GM23338 (cell line): ENCODE data around the gene ZNF334. TPM values are rescaled to one million over a fixed set of nuclear protein-coding genes. Genes with fewer than 3 reads are reported as not detected.

Source experiments
- ATAC-seq: fragments of 200-7000 bp; cut with Tn5 transposase; 3 replicates; pipeline ENCODE4 v1.9.1; 2020
- DNase-seq: peaks from one replicate; pipeline ENCODE4 v3.0.0-alpha.2; 2015; ENCODE audit warnings: low spot score
- H2AFZ ChIP-seq: fragments of 200-600 bp; sonication (generic); 2 replicates; pipeline ENCODE4 v1.8.0; 2016; ENCODE audit warnings: antibody characterized with exemption, mild to moderate bottlenecking, moderate library complexity
- H3F3A ChIP-seq: fragments of 200-600 bp; sonication (generic); replicated peaks from 2 replicates; pipeline ENCODE4 v1.8.0; 2017; ENCODE audit warnings: antibody characterized with exemption, mixed run types, low read depth
- H3K27ac ChIP-seq: fragments of 200-600 bp; sonication (generic); 2 replicates; pipeline ENCODE4 v1.6.1; 2016; ENCODE audit warnings: low read depth
- H3K27me3 ChIP-seq: fragments of 200-600 bp; sonication (generic); 2 replicates; pipeline ENCODE4 v1.8.0; 2016; ENCODE audit warnings: mild to moderate bottlenecking, mixed run types, moderate library complexity; ENCODE audit not compliant: insufficient read depth
- H3K36me3 ChIP-seq: fragments of 200-600 bp; sonication (generic); 2 replicates; pipeline ENCODE4 v1.8.0; 2016; ENCODE audit warnings: mild to moderate bottlenecking; ENCODE audit not compliant: insufficient read depth
- H3K4me1 ChIP-seq: fragments of 200-600 bp; sonication (generic); 2 replicates; pipeline ENCODE4 v1.8.0; 2016; ENCODE audit warnings: mild to moderate bottlenecking, moderate library complexity; ENCODE audit not compliant: insufficient read depth
- H3K4me2 ChIP-seq: fragments of 200-600 bp; sonication (generic); 2 replicates; pipeline ENCODE4 v1.7.1; 2017; ENCODE audit warnings: mixed run types
- H3K4me3 ChIP-seq: fragments of 200-600 bp; sonication (generic); 2 replicates; pipeline ENCODE4 v1.6.1; 2016; ENCODE audit warnings: mixed run types
- H3K79me2 ChIP-seq: fragments of 200-600 bp; sonication (generic); replicated peaks from 2 replicates; pipeline ENCODE4 v1.8.0; 2017; ENCODE audit warnings: mild to moderate bottlenecking; ENCODE audit not compliant: insufficient read depth
- H3K9me2 ChIP-seq: fragments of 200-600 bp; sonication (generic); 2 replicates; pipeline ENCODE4 v1.8.0; 2017; ENCODE audit not compliant: insufficient read depth
- H4K20me1 ChIP-seq: fragments of 200-600 bp; sonication (generic); replicated peaks from 2 replicates; pipeline ENCODE4 v1.8.0; 2017; ENCODE audit warnings: mild to moderate bottlenecking; ENCODE audit not compliant: insufficient read depth
- H3K27ac Mint-ChIP-seq: 2 replicates; pipeline ENCODE4 v1.8.0; 2020; ENCODE audit warnings: inconsistent platforms, mild to moderate bottlenecking, moderate library complexity, mixed read lengths
- H3K27me3 Mint-ChIP-seq: 3 replicates; pipeline ENCODE4 v1.8.0; 2022; ENCODE audit warnings: low read depth, mild to moderate bottlenecking, moderate library complexity, mixed read lengths, inconsistent platforms; ENCODE audit not compliant: insufficient read depth, poor library complexity
- H3K36me3 Mint-ChIP-seq: 3 replicates; pipeline ENCODE4 v1.8.0; 2021; ENCODE audit warnings: low read depth, mild to moderate bottlenecking, inconsistent platforms, moderate library complexity, mixed read lengths
- H3K4me1 Mint-ChIP-seq: 3 replicates; pipeline ENCODE4 v1.8.0; 2020; ENCODE audit warnings: mild to moderate bottlenecking, inconsistent platforms, mixed read lengths
- H3K4me3 Mint-ChIP-seq: 3 replicates; pipeline ENCODE4 v1.8.0; 2021; ENCODE audit warnings: moderate library complexity, mild to moderate bottlenecking, inconsistent platforms, mixed read lengths
- H3K9me3 Mint-ChIP-seq: 3 replicates; pipeline ENCODE4 v1.8.0; 2020; ENCODE audit warnings: moderate library complexity, mild to moderate bottlenecking, inconsistent platforms, mixed read lengths
- EZH2 ChIP-seq: fragments of 200-600 bp; sonication (generic); IDR thresholded peaks from one replicate; pipeline ENCODE4 v1.8.0; 2017; ENCODE audit warnings: antibody characterized with exemption, mild to moderate bottlenecking, low read depth; ENCODE audit not compliant: unreplicated experiment
- ZNF331 ChIP-seq: fragments of 250-450 bp; sonication (Bioruptor Pico); IDR thresholded peaks from 2 replicates; pipeline ENCODE4 v1.5.0; 2020; ENCODE audit warnings: low read depth, mild to moderate bottlenecking, moderate library complexity
- ZNF462 ChIP-seq: fragments of 250-450 bp; sonication (Bioruptor Pico); IDR thresholded peaks from 2 replicates; pipeline ENCODE4 v1.5.0; 2020; ENCODE audit warnings: mild to moderate bottlenecking, moderate library complexity
- polyA plus RNA-seq: library from polyadenylated mRNA; unstranded; fragments of >200 nt; fragmentation: Nextera tagmentation; extraction: Ambion mirVana; gene quantifications from 2 replicates; pipeline ENCODE4 v1.2.1, GENCODE V29; 2016
- total RNA-seq: library from RNA; depleted of rRNA; stranded (reverse); fragments of >200 nt; shearing (Covaris generic); gene quantifications from 2 replicates; pipeline ENCODE4 v1.2.3, GENCODE V29; 2014
- TF ChIP-seq, protein P1 (sequence below): IDR thresholded peaks from one replicate; pipeline ENCODE4 v1.6.1; 2018; ENCODE audit warnings: antibody characterized with exemption; ENCODE audit not compliant: unreplicated experiment
- TF ChIP-seq, protein P2 (sequence below): IDR thresholded peaks from 2 replicates; pipeline ENCODE4 v1.6.1; 2016; ENCODE audit warnings: antibody characterized with exemption
- TF ChIP-seq, protein P3 (sequence below), 2 experiments: fragments of 200-600 bp in 1 of 2; sonication (generic) in 1 of 2; conservative IDR thresholded peaks; 2 replicates each; pipeline versions ENCODE4 v1.5.1 to v1.6.1; 2016 to 2017; ENCODE audit warnings: antibody characterized with exemption in 2 of 2, low read depth in 2 of 2, mild to moderate bottlenecking in 2 of 2, moderate library complexity in 1 of 2

Gene ZNF334
- total and polyA plus RNA-seq, 2 experiments from 2014 or later = 12.4 to 19.1 TPM

- no peak for TF ChIP-seq ZNF462 (CRISPR knock-in tag)
- TF ChIP-seq, protein P1, sequence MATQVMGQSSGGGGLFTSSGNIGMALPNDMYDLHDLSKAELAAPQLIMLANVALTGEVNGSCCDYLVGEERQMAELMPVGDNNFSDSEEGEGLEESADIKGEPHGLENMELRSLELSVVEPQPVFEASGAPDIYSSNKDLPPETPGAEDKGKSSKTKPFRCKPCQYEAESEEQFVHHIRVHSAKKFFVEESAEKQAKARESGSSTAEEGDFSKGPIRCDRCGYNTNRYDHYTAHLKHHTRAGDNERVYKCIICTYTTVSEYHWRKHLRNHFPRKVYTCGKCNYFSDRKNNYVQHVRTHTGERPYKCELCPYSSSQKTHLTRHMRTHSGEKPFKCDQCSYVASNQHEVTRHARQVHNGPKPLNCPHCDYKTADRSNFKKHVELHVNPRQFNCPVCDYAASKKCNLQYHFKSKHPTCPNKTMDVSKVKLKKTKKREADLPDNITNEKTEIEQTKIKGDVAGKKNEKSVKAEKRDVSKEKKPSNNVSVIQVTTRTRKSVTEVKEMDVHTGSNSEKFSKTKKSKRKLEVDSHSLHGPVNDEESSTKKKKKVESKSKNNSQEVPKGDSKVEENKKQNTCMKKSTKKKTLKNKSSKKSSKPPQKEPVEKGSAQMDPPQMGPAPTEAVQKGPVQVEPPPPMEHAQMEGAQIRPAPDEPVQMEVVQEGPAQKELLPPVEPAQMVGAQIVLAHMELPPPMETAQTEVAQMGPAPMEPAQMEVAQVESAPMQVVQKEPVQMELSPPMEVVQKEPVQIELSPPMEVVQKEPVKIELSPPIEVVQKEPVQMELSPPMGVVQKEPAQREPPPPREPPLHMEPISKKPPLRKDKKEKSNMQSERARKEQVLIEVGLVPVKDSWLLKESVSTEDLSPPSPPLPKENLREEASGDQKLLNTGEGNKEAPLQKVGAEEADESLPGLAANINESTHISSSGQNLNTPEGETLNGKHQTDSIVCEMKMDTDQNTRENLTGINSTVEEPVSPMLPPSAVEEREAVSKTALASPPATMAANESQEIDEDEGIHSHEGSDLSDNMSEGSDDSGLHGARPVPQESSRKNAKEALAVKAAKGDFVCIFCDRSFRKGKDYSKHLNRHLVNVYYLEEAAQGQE = no peak
- TF ChIP-seq EZH2 = no peak
Observed at GRCh38 chr20:46541229-46541935, 28.0 kb upstream of the ZNF334 start (continued).

GRCh38 chr20:46539113-46539512, 25.8 kb upstream of the ZNF334 start:
- TF ChIP-seq, protein P2, sequence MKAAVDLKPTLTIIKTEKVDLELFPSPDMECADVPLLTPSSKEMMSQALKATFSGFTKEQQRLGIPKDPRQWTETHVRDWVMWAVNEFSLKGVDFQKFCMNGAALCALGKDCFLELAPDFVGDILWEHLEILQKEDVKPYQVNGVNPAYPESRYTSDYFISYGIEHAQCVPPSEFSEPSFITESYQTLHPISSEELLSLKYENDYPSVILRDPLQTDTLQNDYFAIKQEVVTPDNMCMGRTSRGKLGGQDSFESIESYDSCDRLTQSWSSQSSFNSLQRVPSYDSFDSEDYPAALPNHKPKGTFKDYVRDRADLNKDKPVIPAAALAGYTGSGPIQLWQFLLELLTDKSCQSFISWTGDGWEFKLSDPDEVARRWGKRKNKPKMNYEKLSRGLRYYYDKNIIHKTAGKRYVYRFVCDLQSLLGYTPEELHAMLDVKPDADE = no peak
- no peak for TF ChIP-seq ZNF331 (CRISPR knock-in tag)
- TF ChIP-seq, protein P3, sequence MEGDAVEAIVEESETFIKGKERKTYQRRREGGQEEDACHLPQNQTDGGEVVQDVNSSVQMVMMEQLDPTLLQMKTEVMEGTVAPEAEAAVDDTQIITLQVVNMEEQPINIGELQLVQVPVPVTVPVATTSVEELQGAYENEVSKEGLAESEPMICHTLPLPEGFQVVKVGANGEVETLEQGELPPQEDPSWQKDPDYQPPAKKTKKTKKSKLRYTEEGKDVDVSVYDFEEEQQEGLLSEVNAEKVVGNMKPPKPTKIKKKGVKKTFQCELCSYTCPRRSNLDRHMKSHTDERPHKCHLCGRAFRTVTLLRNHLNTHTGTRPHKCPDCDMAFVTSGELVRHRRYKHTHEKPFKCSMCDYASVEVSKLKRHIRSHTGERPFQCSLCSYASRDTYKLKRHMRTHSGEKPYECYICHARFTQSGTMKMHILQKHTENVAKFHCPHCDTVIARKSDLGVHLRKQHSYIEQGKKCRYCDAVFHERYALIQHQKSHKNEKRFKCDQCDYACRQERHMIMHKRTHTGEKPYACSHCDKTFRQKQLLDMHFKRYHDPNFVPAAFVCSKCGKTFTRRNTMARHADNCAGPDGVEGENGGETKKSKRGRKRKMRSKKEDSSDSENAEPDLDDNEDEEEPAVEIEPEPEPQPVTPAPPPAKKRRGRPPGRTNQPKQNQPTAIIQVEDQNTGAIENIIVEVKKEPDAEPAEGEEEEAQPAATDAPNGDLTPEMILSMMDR (conservative IDR thresholded peaks at IDR 0.05; ENCODE audit: low read depth in 2 of 2) = peak; percentile 17 to 59; a peak in 3 of 4 replicates
- TF ChIP-seq, protein P1 = no peak
- Histone ChIP-seq H3K79me2 (no peaks in the 10 kb centered on the region), H3K4me2 (no peak overlapping the region), H4K20me1 (no peaks in the 10 kb centered on the region), H3K36me3 (no peaks in the 10 kb centered on the region), H2AFZ (no peak overlapping the region; the same call in 1 of the 2 replicates), H3K27me3 (no peaks in the 10 kb centered on the region), H3F3A (no peaks in the 10 kb centered on the region), H3K9me2 (peaks cover 11% of the 10 kb centered on the region; the same call in 1 of the 2 replicates), H3K4me3 (no peak overlapping the region), H3K27ac (no peak overlapping the region), H3K4me1 (no peaks in the 10 kb centered on the region)
- no peaks in the 10 kb centered on the region; the same call in 2 of the 3 replicates for H3K36me3 Mint-ChIP-seq
- H3K9me3 Mint-ChIP-seq = no peaks in the 10 kb centered on the region
- DNase-seq = peak; percentile 78
- no peak overlapping the region for H3K27ac Mint-ChIP-seq
- H3K4me3 Mint-ChIP-seq = no peak overlapping the region
- peaks cover 6% of the 10 kb centered on the region for H3K27me3 Mint-ChIP-seq
- H3K4me1 Mint-ChIP-seq = peaks cover 11% of the 10 kb centered on the region
- peak; percentile 82 for ATAC-seq
